ENCODE data around the gene C1orf159.

The C1orf159 gene

GRCh38 chr1:1090424-1091343 is 25.2 kb downstream of the C1orf159 start:
- no peak for FAIRE-seq

- no peak for FAIRE-seq
Measured at GRCh38 chr1:1089731-1090423, 26.0 kb downstream of the C1orf159 start.

GRCh38 chr1:1088801-1089680 is 26.8 kb downstream of the C1orf159 start:
- FAIRE-seq, result no peak

GRCh38 chr1:1088029-1088800 is 27.7 kb downstream of the C1orf159 start:
- FAIRE-seq, result no peak

GRCh38 chr1:1087351-1088028 is 28.4 kb downstream of the C1orf159 start:
- no peak for FAIRE-seq

GRCh38 chr1:1086911-1087341 is 29.0 kb downstream of the C1orf159 start:
- no peak for FAIRE-seq

- FAIRE-seq, result no peak
Measured at GRCh38 chr1:1085911-1086841, 29.7 kb downstream of the C1orf159 start.

- FAIRE-seq, result no peak
Measured at GRCh38 chr1:1085171-1085841, 30.6 kb downstream of the C1orf159 start.

GRCh38 chr1:1084372-1085170 is 31.3 kb downstream of the C1orf159 start:
- FAIRE-seq, result no peak

- no peak for FAIRE-seq
Measured at GRCh38 chr1:1083416-1084371, 32.2 kb downstream of the C1orf159 start.

GRCh38 chr1:1082776-1083415 is 33.0 kb downstream of the C1orf159 start:
- no peak for FAIRE-seq

- FAIRE-seq, result no peak
Measured at GRCh38 chr1:1082239-1082775, 33.6 kb downstream of the C1orf159 start.

GRCh38 chr1:1081311-1082238 is 34.3 kb downstream of the C1orf159 start:
- no peak for FAIRE-seq

- FAIRE-seq, result no peak
Measured at GRCh38 chr1:1080951-1081310, 35.0 kb downstream of the C1orf159 start.

GRCh38 chr1:1080122-1080757 is 35.6 kb downstream of the C1orf159 start:
- peak; percentile 51 for FAIRE-seq

Measured in G401.6 (cell line).